ENCODE measurements around the gene PDK3.
A peak's percentile ranks its signal among the peaks of the same experiment; 100 is the strongest.

Gene PDK3

DNA sequence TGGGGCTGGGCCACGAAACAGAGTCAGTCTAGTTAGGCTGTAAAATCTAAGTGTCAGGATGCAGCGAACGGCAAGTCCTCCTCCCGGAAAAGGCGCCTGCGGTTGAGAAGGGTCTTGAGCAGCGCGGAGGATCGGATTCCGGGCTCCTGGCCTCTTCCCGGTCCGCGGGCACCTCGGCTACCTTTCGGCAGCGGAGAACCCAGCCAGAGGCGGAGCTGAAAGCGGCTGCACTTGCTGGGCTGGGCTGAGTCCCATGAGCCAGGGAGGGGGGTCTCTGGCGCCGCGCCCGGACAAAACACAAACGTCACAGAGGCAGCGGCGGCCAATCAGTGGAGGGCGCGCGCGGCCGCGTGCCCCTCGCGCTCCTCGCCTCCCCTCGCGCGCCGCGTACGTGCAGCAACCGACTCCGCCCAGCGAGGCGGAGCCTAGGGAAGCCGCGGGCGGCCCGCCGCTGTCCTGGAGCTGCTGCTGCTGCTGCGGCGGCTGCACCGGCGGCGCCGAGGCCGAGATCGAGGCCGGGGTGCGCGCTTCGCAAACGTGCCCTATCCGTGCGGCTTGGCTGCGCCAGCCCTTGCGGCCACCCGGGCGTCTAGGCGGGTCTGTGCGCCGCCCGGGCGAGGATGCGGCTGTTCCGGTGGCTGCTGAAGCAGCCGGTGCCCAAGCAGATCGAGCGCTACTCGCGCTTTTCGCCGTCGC, at the start of gene PDK3:
Gene PDK3 (plus strand): TSS at position 451 of the 696 bp plus-strand sequence. CDS start 170 bp downstream, at position 621.
- H3K9me3 ChIP-seq (ENCODE audit: control insufficient read depth, insufficient read depth, low read length) = no peaks in the 10 kb centered on the region
- H3K9ac ChIP-seq (ENCODE audit: low read depth, low read length) = peak within 1 kb of the TSS; percentile 95
- H3K36me3 ChIP-seq (ENCODE audit: insufficient read depth, low read length) = no peaks in the 10 kb centered on the region
- no peaks in the 10 kb centered on the region; the same call in 1 of the 2 replicates for H3K4me1 ChIP-seq (ENCODE audit: insufficient read depth, low read length)

GRCh38 chrX:24415921-24416320, 49.2 kb upstream of the PDK3 start:
- Histone ChIP-seq H3K4me1 (ENCODE audit: insufficient read depth, low read length) (no peaks in the 10 kb centered on the region), H3K9ac (ENCODE audit: low read depth, low read length) (no peak overlapping the region), H3K9me3 (ENCODE audit: control insufficient read depth, insufficient read depth, low read length) (no peaks in the 10 kb centered on the region), H3K36me3 (ENCODE audit: insufficient read depth, low read length) (no peaks in the 10 kb centered on the region)

- no peaks in the 10 kb centered on the region for H3K9me3 ChIP-seq (ENCODE audit: control insufficient read depth, insufficient read depth, low read length)
- H3K36me3 ChIP-seq (ENCODE audit: insufficient read depth, low read length) = no peaks in the 10 kb centered on the region
- no peak overlapping the region for H3K9ac ChIP-seq (ENCODE audit: low read depth, low read length)
- peaks cover 6% of the 10 kb centered on the region; the same call in 1 of the 2 replicates for H3K4me1 ChIP-seq (ENCODE audit: insufficient read depth, low read length)
Measured at GRCh38 chrX:24423960-24424359, 41.1 kb upstream of the PDK3 start.

DNA sequence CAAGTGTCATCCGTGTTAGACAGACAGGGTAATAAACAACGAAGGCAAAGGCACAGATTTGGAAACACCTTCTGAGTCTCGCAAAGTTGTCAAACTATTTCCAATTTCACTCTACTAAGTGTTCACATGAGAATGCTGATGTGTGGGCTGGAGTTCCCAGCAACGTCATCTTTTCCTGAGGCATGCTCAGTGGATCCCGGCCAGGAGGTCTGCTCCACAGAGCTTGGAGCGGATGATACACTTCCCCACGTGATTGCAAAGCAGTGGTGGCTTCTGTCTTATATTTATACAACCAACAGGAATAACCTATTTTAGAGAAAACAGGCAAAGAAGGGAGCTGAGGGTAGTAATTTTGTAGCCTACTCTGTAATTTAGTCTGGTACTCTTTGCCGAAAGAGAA, 40.1 kb upstream of the PDK3 start:
- no peak overlapping the region for H3K9ac ChIP-seq (ENCODE audit: low read depth, low read length)
- H3K36me3 ChIP-seq (ENCODE audit: insufficient read depth, low read length) = no peaks in the 10 kb centered on the region
- H3K9me3 ChIP-seq (ENCODE audit: control insufficient read depth, insufficient read depth, low read length) = no peaks in the 10 kb centered on the region
- H3K4me1 ChIP-seq (ENCODE audit: insufficient read depth, low read length) = peaks cover 6% of the 10 kb centered on the region; the same call in 1 of the 2 replicates

GRCh38 chrX:24425806-24426205, 39.3 kb upstream of the PDK3 start:
- Histone ChIP-seq H3K9me3 (ENCODE audit: control insufficient read depth, insufficient read depth, low read length) (no peaks in the 10 kb centered on the region), H3K36me3 (ENCODE audit: insufficient read depth, low read length) (no peaks in the 10 kb centered on the region), H3K4me1 (ENCODE audit: insufficient read depth, low read length) (peaks cover 6% of the 10 kb centered on the region; the same call in 1 of the 2 replicates), H3K9ac (ENCODE audit: low read depth, low read length) (no peak overlapping the region)

- Histone ChIP-seq H3K4me1 (ENCODE audit: insufficient read depth, low read length) (peaks cover 6% of the 10 kb centered on the region; the same call in 1 of the 2 replicates), H3K36me3 (ENCODE audit: insufficient read depth, low read length) (no peaks in the 10 kb centered on the region), H3K9me3 (ENCODE audit: control insufficient read depth, insufficient read depth, low read length) (no peaks in the 10 kb centered on the region), H3K9ac (ENCODE audit: low read depth, low read length) (peak overlapping the region; percentile 4)
Measured at GRCh38 chrX:24426340-24426913, 38.7 kb upstream of the PDK3 start.

DNA sequence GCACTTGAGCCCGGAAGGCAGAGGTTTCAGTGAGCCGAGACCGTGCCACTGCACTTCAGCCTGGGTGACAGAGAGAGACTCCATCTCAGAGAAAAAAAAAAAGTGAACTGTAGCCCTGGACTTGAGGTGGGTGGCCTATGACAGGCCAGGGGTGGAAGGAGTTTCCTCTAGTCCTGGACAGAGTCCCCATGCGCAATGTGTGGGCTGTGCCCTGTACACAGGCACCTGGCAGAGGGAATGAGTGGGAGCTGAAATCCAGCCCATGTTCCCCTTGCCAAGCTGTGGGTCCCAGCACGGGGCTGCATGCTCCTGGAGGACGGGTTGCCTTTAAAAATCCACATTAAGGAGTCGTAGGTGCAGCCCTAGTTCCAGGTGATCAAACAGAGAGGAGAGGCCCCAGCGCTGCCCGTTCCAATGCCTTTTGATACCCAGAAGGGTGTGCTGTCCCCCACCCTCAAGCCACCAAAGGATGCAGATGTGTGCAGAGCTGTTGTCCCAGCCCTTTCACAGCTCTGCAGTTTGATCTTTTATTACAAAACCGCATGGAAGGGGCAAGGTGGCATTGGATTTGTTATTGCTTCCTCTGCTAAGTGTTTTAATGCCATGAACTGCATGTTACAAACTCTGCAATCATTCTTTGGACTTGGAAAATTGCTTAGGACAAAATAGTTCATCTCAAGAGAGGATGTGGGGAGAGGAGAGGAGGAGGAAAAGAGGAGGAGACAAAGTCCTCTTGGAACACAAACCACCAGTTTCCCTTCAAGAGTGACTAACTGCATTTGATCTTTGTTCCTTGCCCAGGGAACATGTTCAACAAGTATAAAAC, 38.0 kb upstream of the PDK3 start:
- peak overlapping the region; percentile 4; the same call in 1 of the 2 replicates for H3K9ac ChIP-seq (ENCODE audit: low read depth, low read length)
- no peaks in the 10 kb centered on the region for H3K36me3 ChIP-seq (ENCODE audit: insufficient read depth, low read length)

GRCh38 chrX:24427747-24428019, 37.4 kb upstream of the PDK3 start:
- no peaks in the 10 kb centered on the region for H3K36me3 ChIP-seq (ENCODE audit: insufficient read depth, low read length)
- H3K4me1 ChIP-seq (ENCODE audit: insufficient read depth, low read length) = peaks cover 6% of the 10 kb centered on the region; the same call in 1 of the 2 replicates
- no peak overlapping the region for H3K9ac ChIP-seq (ENCODE audit: low read depth, low read length)
- no peaks in the 10 kb centered on the region for H3K9me3 ChIP-seq (ENCODE audit: control insufficient read depth, insufficient read depth, low read length)

More for the DNA sequence above, 38.0 kb upstream of the PDK3 start:
- Histone ChIP-seq H3K4me1 (ENCODE audit: insufficient read depth, low read length) (peaks cover 6% of the 10 kb centered on the region; the same call in 1 of the 2 replicates), H3K9me3 (ENCODE audit: control insufficient read depth, insufficient read depth, low read length) (no peaks in the 10 kb centered on the region)

DNA sequence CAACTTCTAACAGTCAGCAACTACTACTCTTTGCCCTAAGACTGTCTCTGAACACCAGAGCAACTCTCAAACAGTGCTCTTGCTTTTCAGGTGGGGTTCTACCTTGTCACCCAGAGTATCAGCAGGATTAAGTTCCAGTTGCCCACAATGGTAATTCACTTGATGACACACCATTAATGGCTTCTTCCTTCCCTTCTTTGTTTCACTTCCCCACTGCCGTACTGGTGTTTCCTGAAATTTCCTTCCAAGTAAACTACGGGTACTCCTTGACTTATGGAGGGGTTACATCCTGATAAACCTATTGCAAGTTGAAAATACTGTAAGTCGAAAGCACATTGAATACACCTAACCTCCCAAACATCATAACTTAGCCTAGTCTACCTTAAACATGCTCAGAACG, 36.6 kb upstream of the PDK3 start:
- Histone ChIP-seq H3K9me3 (ENCODE audit: control insufficient read depth, insufficient read depth, low read length) (no peaks in the 10 kb centered on the region), H3K9ac (ENCODE audit: low read depth, low read length) (no peak overlapping the region), H3K4me1 (ENCODE audit: insufficient read depth, low read length) (peaks cover 6% of the 10 kb centered on the region; the same call in 1 of the 2 replicates), H3K36me3 (ENCODE audit: insufficient read depth, low read length) (no peaks in the 10 kb centered on the region)

GRCh38 chrX:24435060-24435459, 30.0 kb upstream of the PDK3 start:
- H3K9me3 ChIP-seq (ENCODE audit: control insufficient read depth, insufficient read depth, low read length) = no peaks in the 10 kb centered on the region
- H3K9ac ChIP-seq (ENCODE audit: low read depth, low read length) = no peak overlapping the region
- no peaks in the 10 kb centered on the region for H3K4me1 ChIP-seq (ENCODE audit: insufficient read depth, low read length)

DNA sequence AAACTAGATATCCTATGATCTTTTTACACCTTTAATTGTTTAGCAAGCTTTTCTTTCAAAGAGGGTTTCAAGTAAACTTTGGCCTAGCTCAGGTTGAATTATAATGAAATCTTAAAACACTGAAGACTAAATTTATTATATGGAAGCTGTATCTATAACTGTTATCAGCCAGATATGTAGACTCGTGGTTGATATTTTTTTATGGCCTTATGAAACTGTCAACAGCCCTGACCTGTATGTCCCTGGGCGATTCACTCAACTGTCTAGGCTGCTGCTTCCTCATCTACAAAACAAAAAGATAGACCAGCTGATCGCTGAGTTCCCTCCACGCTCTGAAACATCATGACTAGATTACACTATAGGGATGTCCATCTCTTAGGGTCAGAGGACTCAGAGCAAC, 21.2 kb upstream of the PDK3 start:
- Histone ChIP-seq H3K9ac (ENCODE audit: low read depth, low read length) (no peak overlapping the region), H3K9me3 (ENCODE audit: control insufficient read depth, insufficient read depth, low read length) (peaks cover 3% of the 10 kb centered on the region; the same call in 1 of the 2 replicates), H3K36me3 (ENCODE audit: insufficient read depth, low read length) (no peaks in the 10 kb centered on the region), H3K4me1 (ENCODE audit: insufficient read depth, low read length) (no peaks in the 10 kb centered on the region)

More at GRCh38 chrX:24435060-24435459, 30.0 kb upstream of the PDK3 start:
- no peaks in the 10 kb centered on the region for H3K36me3 ChIP-seq (ENCODE audit: insufficient read depth, low read length)

DNA sequence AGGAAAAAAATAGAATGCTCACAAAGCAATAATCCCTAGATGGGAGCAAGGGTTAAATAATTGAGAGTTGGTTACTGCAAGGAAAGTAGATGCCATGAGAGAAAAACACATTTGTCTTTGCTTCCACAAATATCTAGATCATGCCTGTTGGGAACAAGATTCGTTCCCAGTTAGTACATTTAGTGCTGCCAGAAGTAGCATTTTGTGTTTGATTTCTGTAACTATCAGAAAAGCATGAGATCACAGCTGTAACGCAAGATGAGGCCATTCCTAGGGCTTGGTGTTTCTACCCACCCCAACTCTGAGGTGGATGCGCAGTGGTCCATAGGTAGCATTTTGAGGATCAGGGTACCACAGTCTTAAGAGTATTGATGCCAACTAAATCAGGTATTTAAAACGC, 20.4 kb upstream of the PDK3 start:
- Histone ChIP-seq H3K4me1 (ENCODE audit: insufficient read depth, low read length) (no peaks in the 10 kb centered on the region), H3K9me3 (ENCODE audit: control insufficient read depth, insufficient read depth, low read length) (peaks cover 3% of the 10 kb centered on the region; the same call in 1 of the 2 replicates), H3K9ac (ENCODE audit: low read depth, low read length) (no peak overlapping the region), H3K36me3 (ENCODE audit: insufficient read depth, low read length) (no peaks in the 10 kb centered on the region)

GRCh38 chrX:24448762-24449250, 16.3 kb upstream of the PDK3 start:
- Histone ChIP-seq H3K9ac (ENCODE audit: low read depth, low read length) (no peak overlapping the region), H3K36me3 (ENCODE audit: insufficient read depth, low read length) (no peaks in the 10 kb centered on the region), H3K4me1 (ENCODE audit: insufficient read depth, low read length) (no peaks in the 10 kb centered on the region), H3K9me3 (ENCODE audit: control insufficient read depth, insufficient read depth, low read length) (no peaks in the 10 kb centered on the region)

DNA sequence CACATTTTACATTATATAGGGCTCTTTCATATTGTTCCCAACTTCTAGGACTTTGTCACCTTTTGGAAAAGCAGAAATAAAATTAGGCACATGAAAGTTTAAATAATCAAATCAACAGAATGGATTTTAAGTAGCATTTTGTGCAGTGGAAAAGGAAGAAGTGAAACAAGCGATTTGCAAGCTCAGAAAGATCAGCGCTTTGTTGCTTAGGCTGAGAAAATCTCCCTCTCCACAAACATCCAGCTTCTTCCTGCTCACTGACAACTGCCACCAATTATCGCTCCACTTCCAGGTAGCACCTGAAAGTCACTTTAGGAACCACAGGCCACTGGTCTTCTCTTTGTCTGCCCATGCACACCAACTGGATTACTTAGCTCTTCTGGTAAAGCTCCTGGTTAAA, 2.0 kb upstream of the PDK3 start:
- Histone ChIP-seq H3K9me3 (ENCODE audit: control insufficient read depth, insufficient read depth, low read length) (no peaks in the 10 kb centered on the region), H3K9ac (ENCODE audit: low read depth, low read length) (no peak overlapping the region), H3K36me3 (ENCODE audit: insufficient read depth, low read length) (no peaks in the 10 kb centered on the region), H3K4me1 (ENCODE audit: insufficient read depth, low read length) (no peaks in the 10 kb centered on the region; the same call in 1 of the 2 replicates)

Data from ES-I3 (cell line).